ENCODE measurements around the gene TMEM198. TPM values are rescaled to one million over a fixed set of nuclear protein-coding genes. Genes with fewer than 3 reads are reported as not detected.

Gene TMEM198
- 0.96 and 2.0 TPM in 2 replicates for total RNA-seq

GRCh38 chr2:219543596-219544358 is at the start of gene TMEM198, which contains the start of gene CHPF:
Gene TMEM198 (plus strand): TSS chr2:219544028. CDS start chr2:219544728, 700 bp downstream.
Gene CHPF (minus strand): TSS chr2:219543809. CDS start chr2:219543538, 271 bp downstream.

GRCh38 chr2:219498280-219499057 is 45.4 kb upstream of the TMEM198 start, which contains the start of gene GMPPA:
Gene GMPPA (plus strand): TSS chr2:219498891. CDS start chr2:219499976, 1,085 bp downstream.

GRCh38 chr2:219514196-219514761 is 29.5 kb upstream of the TMEM198 start, which contains the start of gene ASIC4:
Gene ASIC4 (plus strand): TSS chr2:219514482. CDS start chr2:219514725, 243 bp downstream.

GRCh38 chr2:219571311-219572236 is 27.7 kb downstream of the TMEM198 start, which contains the start of gene OBSL1:
Gene OBSL1 (minus strand): TSS chr2:219571539. CDS start chr2:219571232, 307 bp downstream.

GRCh38 chr2:219572237-219573001 is 28.6 kb downstream of the TMEM198 start, which contains the start of gene INHA:
Gene INHA (plus strand): TSS chr2:219572310. CDS start chr2:219572375, 65 bp downstream.

GRCh38 chr2:219597552-219598307 is 53.9 kb downstream of the TMEM198 start, which contains the start of gene STK11IP:
Gene STK11IP (plus strand): TSS chr2:219597857. CDS start chr2:219598120, 263 bp downstream.

Other genes starting within 250 kb of the TMEM198 start
- 2.1 and 12.7 TPM in 2 replicates for gene PTPRN, start 234.6 kb upstream of the TMEM198 start, total RNA-seq
- gene RESP18, start 211.3 kb upstream of the TMEM198 start, total RNA-seq, result not detected in 2 replicates
- 50.0 and 61.2 TPM in 2 replicates for gene DNPEP, start 156.1 kb upstream of the TMEM198 start, total RNA-seq
- 0.77 and 1.7 TPM in 2 replicates for gene DES, start 125.7 kb upstream of the TMEM198 start, total RNA-seq
- gene SPEG, start 109.2 kb upstream of the TMEM198 start, total RNA-seq, result 7.9 and 13.0 TPM in 2 replicates
- 50.2 and 71.5 TPM in 2 replicates for gene GMPPA, start 45.1 kb upstream of the TMEM198 start, total RNA-seq
- gene ASIC4, start 29.5 kb upstream of the TMEM198 start, total RNA-seq, result 0.85 TPM in 1 of 2 replicates, not detected in the other
- 101 and 192 TPM in 2 replicates for gene CHPF, start 219 bp upstream of the TMEM198 start, total RNA-seq
- 26.6 and 45.1 TPM in 2 replicates for gene OBSL1, start 27.5 kb downstream of the TMEM198 start, total RNA-seq
- 0.56 TPM in 1 of 2 replicates, not detected in the other for gene INHA, start 28.3 kb downstream of the TMEM198 start, total RNA-seq
- gene STK11IP, start 53.8 kb downstream of the TMEM198 start, total RNA-seq, result 11.5 and 19.4 TPM in 2 replicates
- gene SLC4A3, start 83.6 kb downstream of the TMEM198 start, total RNA-seq, result 0.96 and 4.2 TPM in 2 replicates

Measured in regular cardiac myocyte (primary cell).